Hematopoietic multipotent progenitor cell treated with erythropoietin and hydrocortisone succinate and interleukin-3 and kit ligand, for 4 days (in vitro differentiated cells): ENCODE measurements around the gene RANBP17.

Experiments used
- DNase-seq: peaks from one replicate; pipeline ENCODE4 v3.0.0-alpha.2; 2015

RANBP17 gene

GRCh38 chr5:171102877-171103610 lies 241.2 kb downstream of the RANBP17 start:
- no peak for DNase-seq

GRCh38 chr5:171107669-171108068 lies 245.9 kb downstream of the RANBP17 start:
- no peak for DNase-seq

- peak; percentile 50 for DNase-seq
Measured at GRCh38 chr5:171115519-171115918, 253.7 kb downstream of the RANBP17 start.

- DNase-seq = no peak
Measured at GRCh38 chr5:171116719-171117118, 254.9 kb downstream of the RANBP17 start.

GRCh38 chr5:171120986-171121622 lies 259.3 kb downstream of the RANBP17 start:
- DNase-seq = no peak

- no peak for DNase-seq
Measured at GRCh38 chr5:171121638-171122037, 259.8 kb downstream of the RANBP17 start.

- peak; percentile 54 for DNase-seq
Measured at GRCh38 chr5:171122372-171122771, 260.6 kb downstream of the RANBP17 start.

GRCh38 chr5:171123417-171123816 lies 261.6 kb downstream of the RANBP17 start:
- no peak for DNase-seq

GRCh38 chr5:171127314-171127713 lies 265.5 kb downstream of the RANBP17 start:
- DNase-seq = no peak

GRCh38 chr5:171128136-171128535 lies 266.3 kb downstream of the RANBP17 start:
- DNase-seq = no peak

GRCh38 chr5:171129308-171129707 lies 267.5 kb downstream of the RANBP17 start:
- DNase-seq = no peak

GRCh38 chr5:171131497-171131896 lies 269.7 kb downstream of the RANBP17 start:
- DNase-seq = no peak

- no peak for DNase-seq
Measured at GRCh38 chr5:171137768-171138525, 276.1 kb downstream of the RANBP17 start.

GRCh38 chr5:171139227-171139626 lies 277.4 kb downstream of the RANBP17 start:
- no peak for DNase-seq

GRCh38 chr5:171142617-171143016 lies 280.8 kb downstream of the RANBP17 start:
- no peak for DNase-seq

GRCh38 chr5:171143171-171143570 lies 281.4 kb downstream of the RANBP17 start:
- no peak for DNase-seq

- DNase-seq = no peak
Measured at GRCh38 chr5:171143926-171144325, 282.1 kb downstream of the RANBP17 start.

GRCh38 chr5:171149333-171149732 lies 287.5 kb downstream of the RANBP17 start:
- no peak for DNase-seq

GRCh38 chr5:171149772-171150171 lies 288.0 kb downstream of the RANBP17 start:
- DNase-seq = no peak

GRCh38 chr5:171152382-171152781 lies 290.6 kb downstream of the RANBP17 start:
- DNase-seq = peak; percentile 18

- DNase-seq = no peak
Measured at GRCh38 chr5:171155621-171156020, 293.8 kb downstream of the RANBP17 start.

- DNase-seq = no peak
Measured at GRCh38 chr5:171157276-171157675, 295.5 kb downstream of the RANBP17 start.

GRCh38 chr5:171157775-171158174 lies 296.0 kb downstream of the RANBP17 start:
- no peak for DNase-seq

- DNase-seq = no peak
Measured at GRCh38 chr5:171158581-171158980, 296.8 kb downstream of the RANBP17 start.
